Measurements from ENCODE around the gene TNRC18. TPM values are rescaled to one million over a fixed set of nuclear protein-coding genes. Genes with fewer than 3 reads are reported as not detected.

TNRC18 gene
- total and polyA plus RNA-seq, 9 of the 15 experiments (the other 6 are each of a cell fraction or from before 2014, with no cell fraction given): 0.03 to 43.2 (median 18.0) TPM

DNA sequence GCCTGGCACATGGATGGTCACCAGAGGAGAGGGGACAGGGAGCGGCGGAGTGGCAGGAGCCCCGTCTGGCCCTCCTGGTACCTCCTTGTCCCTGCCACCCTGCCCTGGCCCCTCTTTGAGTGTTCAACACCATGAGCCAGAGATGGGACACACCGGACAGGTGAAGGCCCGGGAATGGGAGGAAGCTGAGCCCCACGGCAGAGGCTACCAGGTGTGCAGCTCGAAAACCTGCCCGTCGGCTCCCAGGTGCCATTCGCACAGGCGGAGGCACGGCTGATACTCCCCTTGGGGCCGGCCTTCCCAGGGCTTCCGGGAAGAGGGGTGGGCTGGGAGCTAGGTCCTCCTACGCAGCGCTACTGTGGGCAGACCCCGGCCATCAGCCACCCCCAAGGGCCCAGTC is 44.1 kb downstream of the TNRC18 start:
- BruUV-seq (replicated peaks): no TSS peak
- Histone ChIP-seq H3K36me3 (ENCODE audit: control insufficient read depth, insufficient read depth, low read length) (no peaks in the 10 kb centered on the region; the same call in 2 of the 3 replicates), H4K20me1 (replicated peaks; ENCODE audit: control insufficient read depth, insufficient read depth, low read length) (peaks cover 13% of the 10 kb centered on the region; the same call in 1 of the 2 replicates), H3K4me2 (ENCODE audit: insufficient read depth, low read length) (no peak overlapping the region), H2AFZ (ENCODE audit: low read depth, low read length) (no peak overlapping the region), H3K79me2 (ENCODE audit: control insufficient read depth, insufficient read depth, low read length) (peaks cover 28% of the 10 kb centered on the region), H3K9me3 (replicated peaks; ENCODE audit: control insufficient read depth, insufficient read depth, low read depth, low read length) (no peaks in the 10 kb centered on the region), H3K27me3 (ENCODE audit: control insufficient read depth in 2 of 2, insufficient read depth in 2 of 2, low read length in 2 of 2) (no peaks in the 10 kb centered on the region), H3K9ac (ENCODE audit: insufficient read depth in 1 of 2, low read depth in 2 of 2, low read length in 2 of 2) (no peak overlapping the region), H3K27ac (ENCODE audit: extremely low read depth, low read depth, low read length) (no peak overlapping the region), H3K4me3 (no peak overlapping the region), H3K9me1 (ENCODE audit: control insufficient read depth, insufficient read depth, low read length) (no peaks in the 10 kb centered on the region), H3K4me1 (replicated peaks in 1 of 2; ENCODE audit: control insufficient read depth in 2 of 2, insufficient read depth in 2 of 2, low read length in 2 of 2) (peaks cover 3 to 55% of the 10 kb centered on the region in 2 experiments; a peak in 3 of 5 replicates)
- CTCF ChIA-PET (ENCODE audit: low intra/inter-chr PET ratio): no interaction called here
- no peak for FAIRE-seq
- no peak for ATAC-seq
- POLR2A ChIA-PET: no interaction called here
- 90% methylated on average over 10 of the region's 17 CpGs for WGBS (ENCODE audit: insufficient coverage, low coverage, missing lambda C conversion rate)
- in situ Hi-C loops (cut with MboI) (no loop called here), intact Hi-C loops (cut with micrococcal nuclease) (no loop called here)
- TF ChIP-seq NONO (IDR thresholded peaks at IDR 0.05; ENCODE audit: low read depth in 2 of 2, low read length in 1 of 2) (no peak), TSC22D4 (tag; IDR thresholded peaks at IDR 0.05) (no peak), STAT5A (IDR thresholded peaks at IDR 0.05; ENCODE audit: borderline replicate concordance, low read length) (no peak), TEAD1 (CRISPR knock-in tag; IDR thresholded peaks at IDR 0.05) (no peak), ZNF133 (CRISPR knock-in tag; IDR thresholded peaks at IDR 0.05) (no peak), PBX2 (CRISPR knock-in tag; IDR thresholded peaks at IDR 0.05; ENCODE audit: low read depth) (no peak), PBX2 (tag; conservative IDR thresholded peaks at IDR 0.05; ENCODE audit: low read depth) (no peak), KAT2B (IDR thresholded peaks at IDR 0.05; ENCODE audit: low read depth, low read length) (no peak), ZNF436 (CRISPR knock-in tag; IDR thresholded peaks at IDR 0.05) (no peak), SREBF1 (IDR thresholded peaks at IDR 0.05; ENCODE audit: borderline replicate concordance, low read depth, low read length) (no peak), HMBOX1 (IDR thresholded peaks at IDR 0.05) (no peak), SMARCB1 (IDR thresholded peaks at IDR 0.05; ENCODE audit: insufficient read length, low read depth) (no peak), SREBF2 (CRISPR knock-in tag; IDR thresholded peaks at IDR 0.05) (no peak), CBFB (CRISPR knock-in tag; IDR thresholded peaks at IDR 0.05) (no peak), FOXK2 (conservative IDR thresholded peaks at IDR 0.05 in 1 of 2, IDR thresholded peaks at IDR 0.05 in 1 of 2; ENCODE audit: low read depth in 2 of 2) (no peak), ATF2 (CRISPR knock-in tag; IDR thresholded peaks at IDR 0.05) (no peak), STAT5B (CRISPR knock-in tag; IDR thresholded peaks at IDR 0.05) (no peak), PYGO2 (tag; IDR thresholded peaks at IDR 0.05) (no peak)
- no peak for DNase-seq (ENCODE audit: extremely low read depth in 1 of 4, low spot score in 3 of 4)
